NOMO-1 treated with DMSO at 0.1 percent for 48 hours (cell line): ENCODE measurements around the gene TAX1BP1.
A peak's percentile ranks its signal among the peaks of the same experiment; 100 is the strongest.

Experiments used
- DNase-seq: peaks from one replicate; lab custom pipeline; 2025; ENCODE audit not compliant: unreplicated experiment; lab: John Stamatoyannopoulos, UW

The TAX1BP1 gene

DNA sequence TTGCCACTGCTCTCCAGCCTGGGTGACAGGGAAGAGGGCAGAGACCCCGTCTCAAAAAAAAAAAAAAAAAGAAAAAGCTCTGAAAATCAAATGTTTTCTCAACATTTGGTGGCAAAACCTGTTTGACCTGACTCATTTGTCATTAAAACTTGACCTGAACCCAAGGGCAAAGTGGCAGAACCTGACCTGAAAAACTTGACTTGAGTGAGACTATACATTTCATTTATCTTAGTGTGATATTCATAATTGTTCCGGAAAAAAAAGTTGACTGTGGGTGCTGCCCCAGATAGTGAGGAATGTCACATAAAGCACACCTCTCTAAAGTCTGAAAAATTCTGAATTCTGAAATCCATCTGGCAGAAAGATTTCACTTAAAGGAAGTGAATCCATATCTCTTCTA, 2.3 kb upstream of the TAX1BP1 start:
- DNase-seq: no peak

DNA sequence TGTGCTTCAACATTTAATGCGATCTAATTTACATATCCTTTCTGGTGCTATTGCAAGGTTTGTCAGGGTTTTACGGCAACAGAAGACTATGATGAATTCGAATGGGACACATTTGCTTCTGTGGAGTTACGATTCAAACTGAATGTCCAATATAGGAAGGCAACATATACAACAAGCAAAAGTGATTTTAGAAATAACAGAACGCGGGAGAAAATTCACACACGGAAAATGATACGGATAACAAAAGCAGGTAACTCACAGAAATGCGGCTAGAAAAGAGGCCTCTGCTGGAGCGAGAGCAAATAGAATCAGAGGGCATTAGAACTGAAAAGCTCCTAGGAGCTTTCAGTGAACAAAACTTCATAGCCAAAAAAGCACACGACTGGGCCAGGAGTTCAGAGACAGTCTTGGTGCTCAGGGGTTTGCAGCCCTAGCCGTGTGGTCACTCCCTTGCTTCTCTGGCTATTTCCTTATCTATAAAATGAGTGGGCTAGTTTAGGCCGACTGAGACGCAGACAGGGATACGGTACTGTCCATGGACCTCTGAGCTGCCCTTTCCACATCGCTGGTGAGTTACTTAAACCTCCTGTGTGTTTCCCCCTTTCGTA, 557 bp upstream of the TAX1BP1 start:
- DNase-seq: peak; percentile 67

DNA sequence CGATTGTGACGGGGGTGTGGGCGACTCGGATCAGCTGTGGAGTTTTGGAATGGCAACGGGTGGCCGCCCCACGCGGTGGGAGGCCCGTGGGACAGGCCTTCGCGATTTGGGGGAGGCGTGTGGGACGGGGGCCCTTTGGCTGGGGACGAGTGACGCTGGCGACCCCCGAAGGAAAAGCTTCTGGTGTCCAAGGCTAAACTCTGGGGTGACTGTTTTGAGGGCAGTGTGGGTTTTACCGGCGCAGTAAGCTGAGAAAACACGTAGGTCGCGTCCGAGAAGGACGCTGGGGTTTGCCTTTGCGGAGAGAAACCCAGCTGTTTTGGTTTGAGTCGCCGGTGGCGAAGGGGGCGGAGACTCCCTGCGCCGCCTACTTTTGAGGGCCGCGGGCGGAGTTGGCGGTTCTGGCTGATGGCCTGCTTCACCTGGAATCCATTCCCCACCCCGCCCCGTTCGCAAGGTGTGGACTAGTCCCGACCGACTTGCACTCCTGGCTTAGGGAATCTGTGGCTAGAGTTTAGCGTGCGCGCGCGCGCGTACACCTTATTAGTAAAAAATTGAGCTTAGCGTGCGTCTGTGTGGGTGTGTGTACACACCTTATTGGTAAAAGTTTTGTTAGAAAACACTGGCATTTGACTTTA, 606 bp downstream of the TAX1BP1 start:
- peak; percentile 66 for DNase-seq

DNA sequence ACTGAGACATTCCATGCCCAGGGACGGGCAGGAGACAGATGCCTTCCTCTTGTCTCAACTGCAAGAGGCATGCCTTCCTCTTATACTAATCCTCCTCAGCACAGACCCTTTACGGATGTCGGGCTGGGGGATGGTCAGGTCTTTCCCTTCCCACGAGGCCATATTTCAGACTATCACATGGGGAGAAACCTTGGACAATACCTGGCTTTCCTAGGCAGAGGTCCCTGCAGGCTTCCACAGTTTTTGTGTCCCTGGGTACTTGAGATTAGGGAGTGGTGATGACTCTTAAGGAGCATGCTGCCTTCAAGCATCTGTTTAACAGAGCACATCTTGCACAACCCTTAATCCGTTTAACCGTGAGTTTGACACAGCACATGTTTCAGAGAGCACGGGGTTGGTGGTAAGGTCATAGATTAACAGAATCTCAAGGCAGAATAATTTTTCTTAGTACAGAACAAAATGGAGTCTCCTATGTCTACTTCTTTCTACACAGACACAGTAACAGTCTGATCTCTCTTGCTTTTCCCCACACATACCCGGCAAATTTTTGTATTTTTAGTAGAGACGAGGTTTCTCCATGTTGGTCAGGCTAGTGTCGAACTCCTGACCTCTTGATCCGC, 2.2 kb downstream of the TAX1BP1 start:
- peak; percentile 18 for DNase-seq

- DNase-seq: peak; percentile 34
These were observed 5.2 kb downstream of the TAX1BP1 start for GRCh38 chr7:27745064-27745583.

DNA sequence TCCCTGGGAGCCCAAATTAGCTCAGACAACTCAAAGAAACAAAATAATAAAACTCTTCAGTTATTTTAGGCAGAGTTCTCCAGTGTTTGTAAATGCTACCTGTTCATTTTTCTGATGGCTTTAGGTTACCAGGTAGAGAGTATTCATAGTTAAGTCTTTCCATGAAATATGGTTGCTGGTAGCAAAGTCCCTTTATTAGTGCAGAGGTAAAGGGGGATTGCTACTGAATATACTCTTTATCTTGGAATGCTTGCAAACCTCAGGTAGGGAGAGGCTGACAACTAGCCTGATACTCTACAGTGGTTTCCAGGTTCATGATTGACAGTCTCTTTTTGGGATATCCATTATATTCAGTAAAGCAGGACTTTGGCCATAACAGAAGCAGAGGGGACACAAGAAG, 6.5 kb downstream of the TAX1BP1 start:
- no peak for DNase-seq

GRCh38 chr7:27746978-27747377, 7.0 kb downstream of the TAX1BP1 start:
- no peak for DNase-seq

DNA sequence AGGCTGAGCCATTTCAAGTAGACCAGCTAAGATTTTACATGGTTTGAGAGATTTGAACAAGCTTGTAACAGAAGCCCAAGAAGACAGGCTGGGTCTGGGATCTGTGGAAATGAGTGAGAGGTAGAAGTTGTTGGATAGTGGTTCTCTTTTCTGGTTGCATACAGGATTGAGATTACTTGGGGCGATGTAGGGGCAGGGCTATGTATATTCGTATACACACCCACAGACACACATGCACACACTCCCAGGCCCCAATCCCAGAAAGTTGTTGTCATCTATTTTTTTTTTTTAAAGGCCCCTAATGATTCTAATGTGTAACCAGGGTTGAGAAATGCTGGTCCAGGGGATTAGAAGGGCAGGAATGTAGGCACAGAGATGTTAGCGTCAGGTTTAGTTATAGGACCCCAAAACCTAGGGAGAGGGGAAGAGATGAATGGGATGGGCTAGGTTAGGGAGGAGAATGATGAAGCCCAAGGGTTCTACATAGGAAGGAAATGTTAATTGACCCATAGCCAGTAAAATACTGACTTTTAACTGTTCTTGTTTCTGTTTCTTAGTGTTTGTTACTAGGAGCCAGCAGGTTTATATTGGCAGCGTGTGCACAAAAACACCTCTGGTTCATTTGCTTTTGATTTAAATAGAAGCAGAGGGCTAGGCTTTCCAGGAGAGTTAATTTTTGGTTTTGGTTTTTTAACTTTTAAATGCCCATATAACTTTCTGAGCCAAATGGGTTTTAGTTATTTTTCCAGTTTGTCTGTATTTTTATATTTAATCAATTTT, 7.8 kb downstream of the TAX1BP1 start:
- no peak for DNase-seq

- DNase-seq: no peak
These were observed 10.4 kb downstream of the TAX1BP1 start for GRCh38 chr7:27750316-27750715.

DNA sequence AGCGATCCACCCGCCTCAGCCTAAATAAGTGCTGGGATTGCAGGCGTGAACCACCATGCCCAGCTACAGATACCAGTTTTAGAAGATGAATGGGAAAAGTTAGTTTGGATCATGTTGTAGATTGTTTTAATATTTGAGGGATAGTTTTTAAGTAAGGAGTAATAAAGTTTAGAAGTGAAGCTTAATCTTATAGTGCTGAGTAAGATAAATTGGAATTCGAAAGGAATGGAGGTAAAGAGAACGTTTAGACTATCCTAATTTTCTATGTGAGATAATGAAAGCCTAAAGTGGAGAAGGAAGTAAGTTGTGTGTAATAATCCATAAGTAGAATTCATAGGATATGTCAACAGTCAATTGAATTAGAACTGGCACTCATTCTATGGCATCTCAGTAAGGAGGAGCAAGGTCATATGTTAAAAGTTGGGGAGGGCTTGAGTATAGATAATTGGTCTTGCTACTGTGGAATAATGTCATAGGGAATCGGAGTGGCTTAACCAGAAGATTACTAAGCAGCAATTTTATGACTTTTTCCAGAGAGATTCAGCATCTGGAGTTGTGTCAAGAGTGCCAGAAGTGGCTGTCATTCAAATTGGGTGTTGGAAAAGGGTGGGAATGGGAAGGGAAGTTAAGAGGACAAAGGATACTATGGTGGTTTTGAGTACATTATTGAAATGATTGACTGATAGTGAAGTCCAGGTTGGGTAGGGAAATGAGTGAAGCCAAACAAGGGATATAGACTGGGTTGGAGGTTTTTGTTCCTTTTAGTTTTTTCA, 12.1 kb downstream of the TAX1BP1 start:
- no peak for DNase-seq

DNA sequence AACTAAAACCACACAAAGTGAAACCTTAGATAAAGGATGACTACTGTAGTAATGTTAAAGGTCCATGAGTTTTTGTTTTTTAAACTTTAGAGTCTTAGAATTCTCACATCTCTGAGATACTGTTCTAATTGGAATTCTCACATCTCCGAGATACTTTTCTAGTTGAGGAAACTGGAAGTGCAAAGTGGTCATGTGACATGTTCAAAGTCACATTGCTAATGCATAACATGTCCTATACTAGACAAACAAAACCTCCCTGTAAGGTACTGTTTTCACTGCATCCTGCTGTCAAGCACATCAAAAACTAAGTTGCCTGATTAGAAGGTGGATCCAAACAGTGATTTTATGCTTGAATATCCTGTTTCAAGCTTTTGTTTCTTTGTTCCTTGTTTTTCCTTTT, 13.9 kb downstream of the TAX1BP1 start:
- DNase-seq: no peak

- DNase-seq: no peak
These were observed 16.3 kb downstream of the TAX1BP1 start for GRCh38 chr7:27756298-27756697.

- no peak for DNase-seq
These were observed 19.5 kb downstream of the TAX1BP1 start for GRCh38 chr7:27759491-27759890.

DNA sequence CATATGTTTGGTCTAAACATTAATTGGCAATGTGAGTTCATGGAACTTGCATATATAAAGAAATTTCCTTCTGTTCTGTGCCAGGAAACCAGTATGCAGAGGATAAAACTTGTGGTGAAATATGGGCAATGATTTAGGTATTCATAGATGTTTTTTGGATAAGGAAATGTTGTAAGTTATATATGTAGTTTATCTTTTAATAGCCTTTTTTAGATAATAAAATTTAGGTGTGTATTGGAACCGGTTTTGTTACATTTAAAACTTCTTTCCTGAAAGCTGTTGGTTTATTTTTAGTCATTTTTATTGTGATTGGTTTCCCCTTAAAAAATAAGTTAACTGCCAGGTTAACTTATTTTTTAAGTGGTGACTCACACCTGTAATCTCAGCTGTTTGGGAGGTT, 22.1 kb downstream of the TAX1BP1 start:
- DNase-seq: no peak

DNA sequence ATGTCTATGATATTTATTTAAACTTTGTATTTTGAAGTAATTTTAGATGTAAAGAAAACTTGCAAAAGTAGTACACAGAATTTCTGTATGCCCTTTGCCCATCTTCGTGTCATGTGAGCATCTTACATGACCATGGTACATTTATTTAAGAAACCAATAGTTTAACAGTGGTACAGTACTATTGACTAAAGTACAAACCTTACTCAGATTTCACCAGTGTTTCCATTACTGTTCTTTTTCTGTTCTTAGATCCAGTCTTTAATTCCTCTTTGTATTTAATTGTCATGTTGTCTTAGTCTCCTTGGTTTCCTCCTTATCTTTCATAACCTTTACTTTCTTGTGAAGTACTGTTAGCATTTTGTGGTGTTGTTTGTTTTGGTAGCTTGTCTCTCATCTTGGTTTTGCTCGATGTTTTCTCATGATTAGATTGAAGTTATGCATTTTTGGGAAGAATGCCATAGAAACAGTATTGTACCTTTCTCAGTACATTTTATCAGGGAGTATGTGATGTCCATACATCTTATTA, 24.1 kb downstream of the TAX1BP1 start:
- no peak for DNase-seq

- DNase-seq: no peak
These were observed 25.9 kb downstream of the TAX1BP1 start for GRCh38 chr7:27765841-27766240.

GRCh38 chr7:27767374-27767773, 27.4 kb downstream of the TAX1BP1 start:
- DNase-seq: no peak

GRCh38 chr7:27771111-27771510, 31.1 kb downstream of the TAX1BP1 start:
- no peak for DNase-seq

DNA sequence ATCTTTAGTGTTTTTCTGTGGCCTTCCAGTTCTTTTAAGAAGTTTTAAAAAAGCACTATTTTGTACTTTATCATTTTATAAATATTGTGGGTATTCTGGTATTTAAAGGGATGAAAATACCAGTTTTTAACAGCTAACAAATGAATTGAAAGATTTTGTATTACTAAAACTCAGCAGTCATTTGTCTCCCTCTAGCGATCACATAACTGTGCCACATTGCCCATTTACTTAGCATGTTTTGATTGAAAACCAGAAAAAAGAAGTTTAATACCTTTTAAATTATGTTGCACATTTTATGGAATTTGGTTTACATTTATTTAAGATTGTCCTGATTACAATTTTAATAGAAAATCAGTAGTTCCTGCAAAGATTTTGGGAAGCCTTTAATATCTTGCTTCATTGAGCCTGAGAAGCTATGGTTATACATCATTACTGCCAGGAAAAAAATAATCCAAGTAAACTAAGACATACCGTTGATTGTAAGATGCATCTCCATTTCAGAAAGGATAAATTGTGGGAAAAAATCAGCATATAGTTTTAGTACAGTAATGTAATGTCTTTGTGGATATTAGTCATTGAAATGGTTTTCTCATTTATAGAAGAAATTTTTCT, 34.9 kb downstream of the TAX1BP1 start:
- peak; percentile 12 for DNase-seq

DNA sequence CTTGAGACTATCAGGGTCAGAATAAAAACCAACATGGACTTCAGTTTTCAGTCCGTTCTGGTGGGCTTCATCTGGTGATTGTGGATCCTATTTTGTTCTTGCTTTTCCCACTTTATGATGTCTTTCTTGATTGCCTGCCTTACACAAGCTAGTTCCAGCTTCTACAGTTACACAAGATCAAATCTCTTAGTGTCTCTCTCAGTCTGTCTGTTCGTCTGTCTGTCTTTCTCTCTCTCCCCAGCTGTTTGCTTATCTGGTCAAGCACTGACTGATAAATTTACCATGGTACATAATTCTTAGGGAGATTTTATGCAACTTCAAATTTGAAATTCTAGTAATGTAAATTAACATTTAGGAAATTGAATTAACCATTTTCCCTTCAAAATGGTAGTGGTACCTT, 35.8 kb downstream of the TAX1BP1 start:
- DNase-seq: no peak
